Loucy (cell line): ENCODE data around the gene KRT35.

Experiments
- H2AFZ ChIP-seq: fragments of 200-600 bp; sonication (generic); 2 replicates; pipeline ENCODE4 v1.6.0; 2016; ENCODE audit warnings: antibody characterized with exemption, mild to moderate bottlenecking, low read length, moderate library complexity
- H3F3A ChIP-seq: fragments of 200-600 bp; 2 replicates; pipeline ENCODE4 v1.6.0; 2016; ENCODE audit warnings: antibody characterized with exemption, low read depth, mild to moderate bottlenecking
- H3K27me3 ChIP-seq: fragments of 200-600 bp; sonication (generic); 2 replicates; pipeline ENCODE4 v1.6.1; 2014; ENCODE audit warnings: low read length, mild to moderate bottlenecking; ENCODE audit not compliant: insufficient read depth, poor library complexity, severe bottlenecking
- H3K36me3 ChIP-seq: fragments of 200-600 bp; sonication (generic); 2 replicates; pipeline ENCODE4 v1.6.1; 2016; ENCODE audit warnings: low read length; ENCODE audit not compliant: insufficient read depth
- H3K4me1 ChIP-seq: fragments of 200-600 bp; sonication (generic); 2 replicates; pipeline ENCODE4 v1.5.1; 2014; ENCODE audit warnings: low read length, mild to moderate bottlenecking; ENCODE audit not compliant: insufficient read depth, poor library complexity, severe bottlenecking
- H3K4me2 ChIP-seq: fragments of 200-600 bp; sonication (generic); 2 replicates; pipeline ENCODE4 v1.6.0; 2014; ENCODE audit warnings: antibody characterized with exemption, low read length, low read depth, mild to moderate bottlenecking; ENCODE audit not compliant: poor library complexity, severe bottlenecking
- H3K4me3 ChIP-seq: fragments of 200-600 bp; sonication (generic); 2 replicates; pipeline ENCODE4 v1.5.1; 2014; ENCODE audit warnings: low read length, mild to moderate bottlenecking, mixed read lengths; ENCODE audit not compliant: poor library complexity, severe bottlenecking
- H3K79me2 ChIP-seq: fragments of 200-600 bp; sonication (generic); 2 replicates; pipeline ENCODE4 v1.6.1; 2014; ENCODE audit warnings: low read length; ENCODE audit not compliant: insufficient read depth
- H3K9ac ChIP-seq: fragments of 200-600 bp; sonication (generic); 2 replicates; pipeline ENCODE4 v1.6.0; 2014; ENCODE audit warnings: mild to moderate bottlenecking, low read depth, low read length, moderate library complexity; ENCODE audit not compliant: poor library complexity, severe bottlenecking
- H3K9me2 ChIP-seq: fragments of 200-600 bp; sonication (generic); replicated peaks from 2 replicates; pipeline ENCODE4 v1.6.1; 2016; ENCODE audit warnings: low read depth, low read length, mixed read lengths
- H3K9me3 ChIP-seq: fragments of 200-600 bp; sonication (generic); 2 replicates; pipeline ENCODE4 v1.6.1; 2014; ENCODE audit warnings: mild to moderate bottlenecking, antibody characterized with exemption, low read length, low read depth; ENCODE audit not compliant: insufficient read depth
- H4K20me1 ChIP-seq: fragments of 200-600 bp; sonication (generic); 2 replicates; pipeline ENCODE4 v1.6.0; 2014; ENCODE audit warnings: antibody characterized with exemption, low read length, mild to moderate bottlenecking; ENCODE audit not compliant: insufficient read depth, poor library complexity, severe bottlenecking
- CTCF ChIP-seq: fragments of 200-600 bp; sonication (generic); conservative IDR thresholded peaks from 2 replicates; pipeline ENCODE4 v1.5.1; 2014; ENCODE audit warnings: mild to moderate bottlenecking, antibody characterized with exemption, low read length
- EZH2phosphoT487 ChIP-seq: fragments of 200-600 bp; IDR thresholded peaks from 2 replicates; pipeline ENCODE4 v1.6.1; 2018; ENCODE audit warnings: antibody characterized with exemption, mild to moderate bottlenecking, moderate library complexity, borderline replicate concordance

KRT35 gene

GRCh38 chr17:41448506-41448905, 32.4 kb downstream of the KRT35 start:
- H3K9me2 ChIP-seq: no peaks in the 10 kb centered on the region
- H3K4me3 ChIP-seq: no peak overlapping the region
- no peak overlapping the region for H2AFZ ChIP-seq
- H4K20me1 ChIP-seq: no peaks in the 10 kb centered on the region
- H3K79me2 ChIP-seq: no peaks in the 10 kb centered on the region
- H3K36me3 ChIP-seq: no peaks in the 10 kb centered on the region
- H3K9ac ChIP-seq: no peak overlapping the region
- no peak for TF ChIP-seq EZH2phosphoT487
- TF ChIP-seq CTCF: no peak
- H3F3A ChIP-seq: no peaks in the 10 kb centered on the region
- H3K4me1 ChIP-seq: no peaks in the 10 kb centered on the region
- H3K27me3 ChIP-seq: peaks cover 20% of the 10 kb centered on the region
- no peaks in the 10 kb centered on the region for H3K9me3 ChIP-seq
- no peak overlapping the region for H3K4me2 ChIP-seq

GRCh38 chr17:41446806-41447205, 34.1 kb downstream of the KRT35 start:
- H3K9me2 ChIP-seq: no peaks in the 10 kb centered on the region
- no peaks in the 10 kb centered on the region for H4K20me1 ChIP-seq
- no peaks in the 10 kb centered on the region for H3K36me3 ChIP-seq
- H3K79me2 ChIP-seq: no peaks in the 10 kb centered on the region
- H2AFZ ChIP-seq: no peak overlapping the region
- H3K27me3 ChIP-seq: peaks cover 16% of the 10 kb centered on the region
- H3K9me3 ChIP-seq: no peaks in the 10 kb centered on the region
- no peak overlapping the region for H3K9ac ChIP-seq
- TF ChIP-seq EZH2phosphoT487: no peak
- TF ChIP-seq CTCF: no peak
- H3F3A ChIP-seq: no peaks in the 10 kb centered on the region
- no peak overlapping the region for H3K4me3 ChIP-seq
- no peak overlapping the region for H3K4me2 ChIP-seq
- no peaks in the 10 kb centered on the region for H3K4me1 ChIP-seq

GRCh38 chr17:41444640-41445039, 36.3 kb downstream of the KRT35 start:
- H3K9me2 ChIP-seq: no peaks in the 10 kb centered on the region
- H3K9me3 ChIP-seq: no peaks in the 10 kb centered on the region

More at GRCh38 chr17:41444640-41445039, 36.3 kb downstream of the KRT35 start:
- H2AFZ ChIP-seq: no peak overlapping the region
- H3K79me2 ChIP-seq: no peaks in the 10 kb centered on the region
- H3K4me1 ChIP-seq: no peaks in the 10 kb centered on the region
- H3K4me2 ChIP-seq: no peak overlapping the region
- H3K36me3 ChIP-seq: no peaks in the 10 kb centered on the region
- no peaks in the 10 kb centered on the region for H4K20me1 ChIP-seq
- H3K4me3 ChIP-seq: no peak overlapping the region
- TF ChIP-seq EZH2phosphoT487 (no peak), CTCF (no peak)
- H3K27me3 ChIP-seq: peaks cover 12% of the 10 kb centered on the region
- no peaks in the 10 kb centered on the region for H3F3A ChIP-seq
- H3K9ac ChIP-seq: no peak overlapping the region
